RWPE2 (cell line): ENCODE data around the gene KCNK1.

Source experiments
- ATAC-seq: fragments of 200-7000 bp; cut with Tn5 transposase; 3 replicates; pipeline ENCODE4 v1.9.1; 2021; ENCODE audit warnings: low read depth
- DNase-seq: peaks from one replicate; pipeline ENCODE4 v3.0.0-alpha.2; 2020; ENCODE audit warnings: low spot score
- H3K27ac ChIP-seq: fragments of 450-650 bp; 2 replicates; pipeline ENCODE4 v1.5.1; 2017; ENCODE audit warnings: mild to moderate bottlenecking; ENCODE audit not compliant: poor library complexity, severe bottlenecking
- H3K27me3 ChIP-seq: fragments of 250-450 bp; sonication (Bioruptor Pico); 2 replicates; pipeline ENCODE4 v1.5.1; 2021; ENCODE audit warnings: mild to moderate bottlenecking, moderate library complexity; ENCODE audit not compliant: insufficient read depth, poor library complexity, severe bottlenecking
- H3K36me3 ChIP-seq: fragments of 250-450 bp; sonication (Bioruptor Pico); 2 replicates; pipeline ENCODE4 v1.5.1; 2020; ENCODE audit warnings: low read depth, mild to moderate bottlenecking, moderate library complexity
- H3K4me1 ChIP-seq: fragments of 250-450 bp; sonication (Bioruptor Pico); 2 replicates; pipeline ENCODE4 v1.5.1; 2021; ENCODE audit warnings: mild to moderate bottlenecking, moderate library complexity; ENCODE audit not compliant: insufficient read depth, poor library complexity, severe bottlenecking
- H3K4me3 ChIP-seq: fragments of 250-450 bp; sonication (Bioruptor Pico); 2 replicates; pipeline ENCODE4 v1.5.1; 2021; ENCODE audit warnings: mild to moderate bottlenecking, moderate library complexity; ENCODE audit not compliant: severe bottlenecking
- H3K9me3 ChIP-seq: fragments of 250-450 bp; sonication (Bioruptor Pico); 2 replicates; pipeline ENCODE4 v1.5.1; 2021; ENCODE audit warnings: mild to moderate bottlenecking, moderate library complexity; ENCODE audit not compliant: severe bottlenecking
- TF ChIP-seq, protein P1 (sequence below): fragments of 450-650 bp; IDR thresholded peaks from one replicate; pipeline ENCODE4 v1.5.1; 2017; ENCODE audit warnings: mild to moderate bottlenecking, moderate library complexity; ENCODE audit not compliant: poor library complexity, severe bottlenecking

The KCNK1 gene

GRCh38 chr1:233721004-233721595, 107.2 kb downstream of the KCNK1 start:
- Histone ChIP-seq H3K4me3 (no peak overlapping the region), H3K36me3 (no peaks in the 10 kb centered on the region), H3K27ac (no peak overlapping the region), H3K27me3 (no peaks in the 10 kb centered on the region), H3K9me3 (no peaks in the 10 kb centered on the region), H3K4me1 (no peaks in the 10 kb centered on the region)
- ATAC-seq (0 out of 3 replicates have a peak, but pooled peaks have one; percentile 45), DNase-seq (no peak)
- TF ChIP-seq, protein P1, sequence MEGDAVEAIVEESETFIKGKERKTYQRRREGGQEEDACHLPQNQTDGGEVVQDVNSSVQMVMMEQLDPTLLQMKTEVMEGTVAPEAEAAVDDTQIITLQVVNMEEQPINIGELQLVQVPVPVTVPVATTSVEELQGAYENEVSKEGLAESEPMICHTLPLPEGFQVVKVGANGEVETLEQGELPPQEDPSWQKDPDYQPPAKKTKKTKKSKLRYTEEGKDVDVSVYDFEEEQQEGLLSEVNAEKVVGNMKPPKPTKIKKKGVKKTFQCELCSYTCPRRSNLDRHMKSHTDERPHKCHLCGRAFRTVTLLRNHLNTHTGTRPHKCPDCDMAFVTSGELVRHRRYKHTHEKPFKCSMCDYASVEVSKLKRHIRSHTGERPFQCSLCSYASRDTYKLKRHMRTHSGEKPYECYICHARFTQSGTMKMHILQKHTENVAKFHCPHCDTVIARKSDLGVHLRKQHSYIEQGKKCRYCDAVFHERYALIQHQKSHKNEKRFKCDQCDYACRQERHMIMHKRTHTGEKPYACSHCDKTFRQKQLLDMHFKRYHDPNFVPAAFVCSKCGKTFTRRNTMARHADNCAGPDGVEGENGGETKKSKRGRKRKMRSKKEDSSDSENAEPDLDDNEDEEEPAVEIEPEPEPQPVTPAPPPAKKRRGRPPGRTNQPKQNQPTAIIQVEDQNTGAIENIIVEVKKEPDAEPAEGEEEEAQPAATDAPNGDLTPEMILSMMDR, result no peak
